GM12891 (cell line): Measurements from ENCODE around the gene KRTAP10-8.

ENCODE experiments used
- POLR2A ChIP-seq: IDR thresholded peaks from 2 replicates; pipeline ENCODE4 v1.6.1; 2011; ENCODE audit warnings: low read depth, low read length, control low read depth
- POLR2AphosphoS5 ChIP-seq: IDR thresholded peaks from 2 replicates; pipeline ENCODE4 v1.6.1; 2011; ENCODE audit warnings: low read depth, low read length, control low read depth
- POU2F2 ChIP-seq: IDR thresholded peaks from 2 replicates; pipeline ENCODE4 v1.6.1; 2011; ENCODE audit warnings: low read depth, mild to moderate bottlenecking, control low read depth, low read length, moderate library complexity
- SPI1 ChIP-seq: IDR thresholded peaks from 2 replicates; pipeline ENCODE4 v1.6.1; 2011; ENCODE audit warnings: low read depth, low read length, control low read depth

- no peak for TF ChIP-seq POLR2A
- TF ChIP-seq POLR2AphosphoS5: no peak
- no peak for TF ChIP-seq SPI1
- TF ChIP-seq POU2F2: no peak
Observed at GRCh38 chr21:44625756-44626155, 13.9 kb downstream of the KRTAP10-8 start.
